Measurements from ENCODE around the gene SMIM20.
A peak's percentile ranks its signal among the peaks of the same experiment; 100 is the strongest.

The SMIM20 gene

GRCh38 chr4:25949994-25950393 lies 36.0 kb downstream of the SMIM20 start:
- no peak for TF ChIP-seq CTCF (IDR thresholded peaks at IDR 0.05)
- peaks cover 55% of the 10 kb centered on the region for H3K4me1 Mint-ChIP-seq
- no peaks in the 10 kb centered on the region for H3K9me3 Mint-ChIP-seq
- H3K27ac Mint-ChIP-seq = peak overlapping the region; percentile 50
- peaks cover 9% of the 10 kb centered on the region for H3K27me3 Mint-ChIP-seq (ENCODE audit: low read depth, poor library complexity)
- H3K4me3 Mint-ChIP-seq = no peak overlapping the region
- no peak for DNase-seq
- no peaks in the 10 kb centered on the region for H3K36me3 Mint-ChIP-seq (ENCODE audit: low read depth)

- Mint-ChIP-seq H3K4me1 (peaks cover 55% of the 10 kb centered on the region), H3K36me3 (ENCODE audit: low read depth) (no peaks in the 10 kb centered on the region), H3K4me3 (peak overlapping the region; percentile 23), H3K27me3 (ENCODE audit: low read depth, poor library complexity) (peaks cover 11% of the 10 kb centered on the region), H3K27ac (no peak overlapping the region), H3K9me3 (no peaks in the 10 kb centered on the region)
- TF ChIP-seq CTCF (IDR thresholded peaks at IDR 0.05) = no peak
- DNase-seq = no peak
Measured at GRCh38 chr4:25950461-25951389, 36.7 kb downstream of the SMIM20 start.

GRCh38 chr4:25951390-25951952 lies 37.5 kb downstream of the SMIM20 start:
- peaks cover 8% of the 10 kb centered on the region for H3K27me3 Mint-ChIP-seq (ENCODE audit: low read depth, poor library complexity)
- DNase-seq = peak; percentile 20
- no peaks in the 10 kb centered on the region for H3K36me3 Mint-ChIP-seq (ENCODE audit: low read depth)
- peak overlapping the region; percentile 23 for H3K4me3 Mint-ChIP-seq
- no peak overlapping the region for H3K27ac Mint-ChIP-seq
- no peak for TF ChIP-seq CTCF (IDR thresholded peaks at IDR 0.05)
- peaks cover 55% of the 10 kb centered on the region for H3K4me1 Mint-ChIP-seq
- H3K9me3 Mint-ChIP-seq = no peaks in the 10 kb centered on the region

- H3K36me3 Mint-ChIP-seq (ENCODE audit: low read depth) = no peaks in the 10 kb centered on the region
- peaks cover 10% of the 10 kb centered on the region for H3K27me3 Mint-ChIP-seq (ENCODE audit: low read depth, poor library complexity)
- no peak overlapping the region for H3K4me3 Mint-ChIP-seq
- no peak for DNase-seq
- peaks cover 52% of the 10 kb centered on the region for H3K4me1 Mint-ChIP-seq
- no peak overlapping the region for H3K27ac Mint-ChIP-seq
- H3K9me3 Mint-ChIP-seq = no peaks in the 10 kb centered on the region
- no peak for TF ChIP-seq CTCF (IDR thresholded peaks at IDR 0.05)
Measured at GRCh38 chr4:25953740-25954139, 39.7 kb downstream of the SMIM20 start.

GRCh38 chr4:25954293-25954904 lies 40.4 kb downstream of the SMIM20 start:
- peaks cover 10% of the 10 kb centered on the region for H3K27me3 Mint-ChIP-seq (ENCODE audit: low read depth, poor library complexity)
- no peaks in the 10 kb centered on the region for H3K36me3 Mint-ChIP-seq (ENCODE audit: low read depth)
- no peak overlapping the region for H3K4me3 Mint-ChIP-seq
- TF ChIP-seq CTCF (IDR thresholded peaks at IDR 0.05) = no peak
- H3K4me1 Mint-ChIP-seq = peaks cover 46% of the 10 kb centered on the region
- no peak for DNase-seq
- no peak overlapping the region for H3K27ac Mint-ChIP-seq
- no peaks in the 10 kb centered on the region for H3K9me3 Mint-ChIP-seq

Data from nephron progenitor cell (in vitro differentiated cells).